Stimulated activated CD4-positive, alpha-beta T cell treated with anti-CD3 and anti-CD28 coated beads, Interleukin-2, amount 100 ng/mL, for 4 hours (primary cell): ENCODE data around the gene ZNF726.
"Not testable (repeated sequence)": the region's sequence is repeated elsewhere in the genome, so short reads cannot be mapped to it uniquely, and the experiment has no call there.

ENCODE experiments used
- DNase-seq: peaks from one replicate; pipeline ENCODE4 v3.0.0-alpha.2; 2020; ENCODE audit warnings: low read depth

ZNF726 gene

DNA sequence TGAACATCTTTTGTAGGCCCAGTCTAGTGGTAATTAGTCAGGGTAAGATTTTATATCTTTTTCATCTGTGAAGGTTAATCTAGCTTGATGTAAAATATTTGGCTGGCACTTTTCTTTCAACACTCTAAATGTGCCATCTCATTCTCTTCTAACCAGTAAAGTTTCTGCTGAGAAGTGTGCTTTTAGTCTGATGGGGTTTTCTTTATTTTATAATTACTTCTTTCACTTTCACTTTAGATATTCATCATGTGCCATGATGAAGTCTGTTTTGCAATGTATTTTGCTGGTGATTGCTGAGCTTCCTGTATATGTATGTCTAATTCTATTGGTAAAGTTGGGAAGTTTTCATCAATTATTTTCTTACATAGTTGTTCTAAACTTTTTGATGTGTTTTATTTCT lies 31.9 kb downstream of the ZNF726 start:
- DNase-seq, result no peak

DNA sequence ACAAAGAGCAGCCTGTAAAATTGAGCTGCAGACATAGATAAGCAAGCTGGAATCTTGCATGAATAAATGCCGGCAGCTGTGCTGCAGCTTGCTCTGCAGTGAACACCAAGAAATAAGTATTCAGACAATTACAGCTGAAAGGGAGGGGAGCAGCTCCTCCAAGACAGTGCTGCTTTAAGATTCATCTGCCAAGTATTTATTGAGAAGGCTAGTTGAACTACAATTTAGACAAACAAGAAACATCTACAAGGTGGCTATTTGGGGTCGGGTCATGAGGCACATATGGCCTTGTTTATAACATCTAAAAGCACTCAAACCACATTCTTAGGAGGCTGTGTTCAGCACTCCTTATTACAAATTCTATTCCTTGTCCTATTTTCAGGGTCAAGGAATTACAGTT lies 34.9 kb downstream of the ZNF726 start:
- DNase-seq, result no peak

DNA sequence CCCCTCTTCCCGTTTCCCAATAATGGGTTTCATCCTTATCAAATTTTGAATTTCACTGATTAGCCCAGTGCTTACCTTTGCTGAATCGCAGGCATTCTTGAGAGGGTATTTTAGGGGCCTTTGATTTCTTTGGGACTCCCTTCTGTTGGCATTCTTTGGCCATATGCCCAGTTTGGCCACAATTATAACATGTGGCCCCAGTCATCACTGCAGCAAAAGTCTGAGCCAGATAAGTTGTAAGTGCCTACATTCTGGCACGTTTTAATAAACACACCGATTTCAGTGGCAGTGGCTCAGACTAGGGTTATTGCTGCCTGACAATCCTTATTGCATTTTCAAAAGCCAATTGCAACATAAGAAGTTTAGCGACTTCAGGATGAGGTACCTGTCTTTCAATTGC lies 41.4 kb downstream of the ZNF726 start:
- DNase-seq, result no peak

DNA sequence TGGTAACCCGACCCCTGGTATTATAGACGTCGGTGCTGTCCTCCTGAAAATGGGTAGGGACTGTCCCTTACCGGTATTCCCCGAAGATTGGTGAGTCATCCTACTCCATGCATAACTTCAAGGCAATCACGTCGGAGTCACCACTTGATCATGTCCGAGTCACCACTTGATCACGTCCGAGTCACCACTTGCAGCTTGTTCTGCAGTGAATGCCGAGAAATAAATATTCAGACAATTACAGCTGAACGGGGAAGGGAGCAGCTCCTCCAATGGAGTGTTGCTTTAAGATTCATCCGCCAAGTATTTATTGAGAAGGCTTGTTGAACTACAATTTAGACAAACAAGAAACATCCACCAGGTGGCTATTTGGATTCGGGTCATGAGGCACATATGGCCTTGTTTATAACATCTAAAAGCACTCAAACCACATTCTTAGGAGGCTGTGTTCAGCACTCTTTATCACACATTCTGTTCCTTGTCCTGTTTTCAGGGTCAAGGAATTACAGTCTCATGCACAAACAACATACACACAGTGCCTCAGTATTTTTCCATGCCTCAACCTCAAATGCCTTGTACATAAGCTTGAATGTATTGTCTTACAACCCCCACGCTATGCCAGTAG lies 43.1 kb downstream of the ZNF726 start:
- DNase-seq, result no peak

DNA sequence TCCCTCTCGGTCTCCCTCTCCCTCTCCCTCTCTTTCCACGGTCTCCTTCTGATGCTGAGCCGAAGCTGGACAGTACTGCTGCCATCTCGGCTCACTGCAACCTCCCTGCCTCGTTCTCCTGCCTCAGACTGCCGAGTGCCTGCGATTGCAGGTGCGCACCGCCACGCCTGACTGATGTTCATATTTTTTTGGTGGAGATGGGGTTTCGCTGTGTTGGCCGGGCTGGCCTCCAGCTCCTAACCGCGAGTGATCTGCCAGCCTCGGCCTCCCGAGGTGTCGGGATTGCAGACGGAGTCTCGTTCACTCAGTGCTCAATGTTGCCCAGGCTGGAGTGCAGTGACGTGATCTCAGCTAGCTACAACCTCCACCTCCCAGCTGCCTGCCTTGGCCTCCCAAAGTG lies 48.7 kb downstream of the ZNF726 start:
- not testable (repeated sequence) for DNase-seq

DNA sequence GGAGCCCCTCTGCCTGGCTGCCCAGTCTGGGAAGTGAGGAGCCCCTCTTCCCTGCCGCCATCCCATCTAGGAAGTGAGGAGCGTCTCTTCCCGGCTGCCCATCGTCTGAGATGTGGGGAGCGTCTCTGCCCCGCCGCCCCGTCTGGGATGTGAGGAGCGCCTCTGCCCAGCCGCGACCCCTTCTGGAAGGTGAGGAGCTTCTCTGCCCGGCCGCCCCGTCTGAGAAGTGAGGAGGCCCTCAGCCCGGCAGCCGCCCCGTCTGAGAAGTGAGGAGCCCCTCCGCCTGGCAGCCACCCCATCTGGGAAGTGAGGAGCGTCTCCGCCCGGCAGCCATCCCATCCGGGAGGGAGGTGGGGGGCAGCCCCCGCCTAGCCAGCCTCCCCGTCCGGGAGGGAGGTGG lies 49.2 kb downstream of the ZNF726 start:
- DNase-seq, result not testable (repeated sequence)

DNA sequence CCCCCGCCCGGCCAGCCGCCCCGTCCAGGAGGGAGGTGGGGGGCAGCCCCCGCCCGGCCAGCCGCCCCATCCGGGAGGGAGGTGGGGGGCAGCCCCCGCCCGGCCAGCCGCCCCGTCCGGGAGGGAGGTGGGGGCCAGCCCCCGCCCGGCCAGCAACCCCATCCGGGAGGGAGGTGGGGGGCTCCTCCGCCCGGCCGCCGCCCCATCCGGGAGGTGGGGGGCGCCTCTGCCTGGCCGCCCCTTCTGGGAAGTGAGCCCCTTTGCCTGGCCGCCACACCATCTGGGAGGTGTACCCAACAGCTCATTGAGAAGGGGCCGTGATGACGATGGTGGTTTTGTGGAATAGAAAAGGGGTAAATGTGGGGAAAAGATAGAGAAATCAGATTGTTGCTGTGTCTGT lies 49.6 kb downstream of the ZNF726 start:
- not testable (repeated sequence) for DNase-seq

DNA sequence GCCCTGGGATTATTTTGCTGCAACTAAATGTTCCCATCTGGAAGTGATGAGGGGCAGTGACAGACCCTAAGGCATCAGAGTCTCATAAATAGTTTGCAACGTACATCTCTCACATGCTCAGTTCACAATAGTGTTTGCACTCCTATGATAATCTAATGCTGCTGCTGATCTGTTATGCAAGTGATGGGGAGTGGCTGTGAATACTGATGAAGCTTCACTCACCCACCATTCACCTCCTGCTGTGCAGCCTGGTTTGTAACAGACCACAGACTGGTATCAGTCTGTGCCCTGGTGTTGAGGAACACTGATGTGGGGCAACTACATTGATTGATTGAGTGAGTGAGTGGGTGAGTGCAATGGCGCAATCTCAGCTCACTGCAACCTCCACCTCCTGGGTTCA lies 54.9 kb downstream of the ZNF726 start:
- no peak for DNase-seq

DNA sequence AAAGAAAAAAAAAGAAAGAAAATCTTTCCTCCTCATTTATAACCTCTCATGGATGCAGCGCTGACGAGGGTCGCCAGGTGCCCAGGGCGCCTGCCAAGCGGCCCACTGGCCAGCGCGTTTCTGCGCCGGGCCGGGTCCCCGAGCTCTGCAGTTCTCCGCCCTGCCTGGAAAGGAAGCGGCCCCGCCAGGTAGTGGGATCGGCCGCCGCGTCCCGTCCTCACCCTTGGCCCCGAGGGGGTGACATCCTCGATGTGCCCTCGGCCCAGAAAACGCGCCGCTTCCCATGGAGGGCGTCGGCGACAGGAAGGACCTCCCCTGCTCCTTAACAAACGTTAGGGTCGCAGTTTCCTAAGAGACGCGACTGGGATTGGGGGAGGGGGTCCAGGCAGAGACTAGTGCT lies 56.9 kb downstream of the ZNF726 start:
- DNase-seq, result no peak

DNA sequence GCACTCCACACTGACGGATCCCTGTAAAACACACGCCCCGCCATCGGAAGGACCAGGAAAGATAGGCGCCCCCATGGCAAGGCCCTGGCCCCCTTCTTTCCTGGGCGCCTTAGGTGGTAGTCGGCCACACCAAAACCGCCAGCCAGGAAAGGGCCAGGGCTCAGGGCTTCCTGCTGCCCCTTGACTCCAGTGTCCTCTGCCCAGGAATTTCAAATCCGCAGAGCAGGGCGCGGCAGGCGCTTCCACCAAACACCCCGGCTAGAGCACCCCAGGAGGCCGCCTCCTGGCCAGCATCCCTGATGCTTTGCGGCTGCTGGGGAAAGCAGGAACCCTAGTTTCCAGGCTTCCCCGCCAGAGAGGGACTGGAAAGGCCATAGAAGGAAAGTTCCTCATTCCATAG lies 57.5 kb downstream of the ZNF726 start:
- DNase-seq, result no peak

DNA sequence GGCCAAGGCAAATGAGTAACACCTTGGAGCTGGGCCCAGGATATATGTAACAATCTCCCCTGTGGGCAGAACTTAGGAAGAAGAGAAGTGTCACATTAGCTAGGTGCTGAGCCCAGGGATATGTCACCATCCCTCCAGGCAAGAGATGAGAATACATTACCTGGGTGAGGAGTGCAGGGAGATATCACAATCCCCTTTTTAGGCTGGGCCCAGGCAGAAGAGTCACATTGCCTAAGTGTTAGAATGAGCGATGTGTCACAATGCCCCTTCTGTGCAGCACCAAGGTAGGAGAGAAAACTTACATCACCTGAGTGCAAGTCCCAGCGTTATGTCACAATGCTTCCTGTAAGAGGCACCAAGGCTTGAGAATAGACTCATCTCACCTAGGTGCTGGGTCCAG lies 60.3 kb downstream of the ZNF726 start:
- DNase-seq, result no peak

DNA sequence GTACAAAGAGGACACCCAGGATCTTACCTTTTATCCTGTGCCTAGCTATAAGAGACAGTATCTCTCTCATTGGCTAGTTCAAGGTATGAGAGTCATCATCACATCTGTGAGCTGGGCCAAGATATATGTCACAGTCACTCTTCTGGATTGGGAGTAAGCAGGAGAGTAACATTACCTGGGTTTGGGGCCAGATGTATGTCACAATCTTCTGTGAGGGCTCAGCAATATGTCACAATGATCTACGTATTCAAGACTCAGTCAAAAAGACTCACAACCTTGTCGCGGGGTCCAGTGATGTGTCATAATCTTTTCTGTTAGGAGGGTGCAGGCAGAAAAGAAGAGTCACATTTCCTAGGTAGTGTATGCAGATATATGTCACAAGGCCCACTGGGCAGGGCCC lies 61.9 kb downstream of the ZNF726 start:
- not testable (repeated sequence) for DNase-seq

DNA sequence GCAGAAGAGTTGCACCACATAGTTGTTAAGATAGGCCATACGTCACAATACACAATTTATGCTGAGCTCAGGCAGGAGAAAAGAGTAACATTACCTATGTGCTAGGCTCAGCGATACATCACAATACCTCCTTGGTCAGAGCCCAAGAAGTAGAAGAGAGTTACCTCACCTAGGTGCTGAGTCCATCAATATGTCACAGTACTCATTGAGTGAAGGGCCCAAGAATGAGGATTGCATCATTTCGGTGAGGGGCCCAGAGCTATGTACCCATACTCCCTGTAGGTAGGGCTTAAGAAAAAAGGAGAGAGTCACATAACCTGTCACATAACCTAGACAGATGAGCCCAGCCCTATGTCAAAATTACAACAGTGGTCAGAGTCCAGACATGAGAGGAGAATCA lies 62.6 kb downstream of the ZNF726 start:
- DNase-seq, result not testable (repeated sequence)

DNA sequence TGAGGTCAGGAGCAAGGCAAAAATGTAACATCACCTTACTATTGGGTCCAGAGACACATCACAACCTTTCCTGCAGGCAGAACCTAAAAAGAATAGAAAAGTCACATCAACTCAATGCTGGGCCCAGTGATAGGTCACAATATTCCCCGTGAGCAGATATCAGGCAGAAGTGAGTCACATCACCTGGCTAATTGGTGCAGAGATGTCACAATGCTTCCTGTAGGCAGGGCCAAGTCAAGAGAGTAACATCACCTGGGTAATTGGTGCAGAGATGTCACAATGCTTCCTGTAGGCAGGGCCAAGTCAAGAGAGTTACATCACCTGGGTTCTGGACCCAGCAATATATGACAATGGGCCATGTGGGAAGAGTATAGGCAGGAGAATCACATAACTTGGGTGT lies 63.4 kb downstream of the ZNF726 start:
- no peak for DNase-seq

DNA sequence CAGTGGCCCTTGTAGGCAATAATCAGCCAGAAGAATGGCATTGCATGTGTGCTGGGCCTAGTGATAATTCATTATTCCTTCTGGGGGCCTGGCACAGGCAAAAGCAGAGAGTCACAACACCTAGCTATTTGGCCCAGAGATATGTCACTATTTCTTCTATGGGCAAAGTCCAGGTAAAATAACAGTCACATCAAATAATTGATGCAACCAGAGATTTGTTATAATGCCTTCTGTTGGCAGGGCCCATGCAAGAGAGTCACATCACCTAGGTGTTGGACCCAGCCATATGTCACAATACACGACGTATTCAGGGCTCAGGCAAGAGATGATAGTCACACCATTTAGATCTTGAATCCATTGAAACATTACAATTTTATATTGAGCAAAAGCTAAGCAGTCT lies 66.1 kb downstream of the ZNF726 start:
- DNase-seq, result no peak

DNA sequence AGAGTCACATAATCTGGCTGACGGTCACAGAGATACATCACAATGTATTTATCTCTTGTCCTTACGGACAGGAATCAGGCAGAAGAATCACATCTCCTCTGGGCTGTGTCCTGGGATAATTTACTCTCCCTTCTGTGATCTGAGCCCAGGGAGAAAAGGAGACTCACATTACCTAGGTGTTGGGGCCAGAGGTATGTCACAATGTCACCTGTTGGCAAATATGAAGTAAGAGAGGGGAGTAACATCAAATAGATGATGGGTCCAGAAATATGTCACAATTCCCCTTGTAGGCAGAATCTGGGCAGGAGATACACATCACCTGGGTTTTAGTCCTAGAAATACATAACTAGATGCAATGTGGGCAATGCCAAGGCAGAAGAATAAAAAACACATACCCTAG lies 67.2 kb downstream of the ZNF726 start:
- no peak for DNase-seq

DNA sequence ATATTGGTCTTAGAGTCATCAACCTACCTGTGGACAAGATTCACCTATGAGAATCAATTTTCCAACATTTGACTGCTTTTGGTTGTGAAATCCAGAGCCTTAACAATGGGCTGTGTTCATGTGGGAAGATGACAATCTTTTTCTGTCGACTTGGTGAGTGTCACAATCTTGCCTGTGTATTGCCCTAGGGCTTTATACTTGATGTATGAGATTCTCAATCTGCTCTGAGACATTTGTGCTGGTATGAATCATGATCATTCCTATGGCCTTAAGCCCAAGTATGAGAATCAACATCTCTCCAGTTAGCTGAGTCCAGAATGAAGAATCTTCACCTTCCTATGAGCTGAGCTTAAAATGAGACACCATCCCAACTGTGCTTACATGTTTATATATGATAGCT lies 68.7 kb downstream of the ZNF726 start:
- no peak for DNase-seq
